B cell (primary cell): Measurements from ENCODE around the gene PIPOX. TPM values are rescaled to one million over a fixed set of nuclear protein-coding genes. Genes with fewer than 3 reads are reported as not detected.

ENCODE experiments used
- ATAC-seq: fragments of 200-7000 bp; cut with Tn5 transposase; one replicate; pipeline ENCODE4 v1.10.0; 2021; ENCODE audit warnings: low read depth, mild to moderate bottlenecking, moderate number of reproducible peaks, moderate library complexity
- CTCF ChIA-PET: fragments of 350-600 bp; sonication (Branson Sonifier 250); formaldehyde crosslinking; loops from one replicate; lab custom pipeline; 2021; ENCODE audit warnings: antibody characterized with exemption, inconsistent platforms; lab: Charles Lee
- POLR2A ChIA-PET: fragments of 350-600 bp; sonication (Branson Sonifier 250); formaldehyde crosslinking; loops from one replicate; lab custom pipeline; 2021; ENCODE audit warnings: antibody characterized with exemption; lab: Charles Lee
- DNase-seq: peaks from one replicate; pipeline ENCODE4 v3.0.0; 2013
- H2AFZ ChIP-seq: 2 replicates; pipeline ENCODE4 v1.6.1; 2012; ENCODE audit warnings: mild to moderate bottlenecking, low read depth, low read length; ENCODE audit not compliant: insufficient read depth, poor library complexity, severe bottlenecking
- H3K27ac ChIP-seq, 2 donors: 1 replicate in 1 of 2; 2 replicates in 1 of 2; pipeline ENCODE4 v1.5.1; 2012 to 2013; ENCODE audit warnings: low read length in 2 of 2, mild to moderate bottlenecking in 2 of 2, moderate library complexity in 1 of 2
- H3K27me3 ChIP-seq, 4 experiments: fragments of 200-600 bp in 1 of 4; sonication (generic) in 1 of 4; replicated peaks in 1 of 4; 1 replicate in 2 of 4; 2 replicates in 2 of 4; pipeline versions ENCODE4 v1.6.1 to v1.7.0; 2013 to 2016; ENCODE audit warnings: low read length in 3 of 4, mild to moderate bottlenecking in 2 of 4, mixed read lengths in 1 of 4, moderate library complexity in 1 of 4; ENCODE audit not compliant: insufficient read depth in 4 of 4, control insufficient read depth in 3 of 4; ENCODE audit errors: control extremely low read depth in 1 of 4
- H3K36me3 ChIP-seq, 2 experiments: replicated peaks in 1 of 2; 1 replicate in 1 of 2; 2 replicates in 1 of 2; pipeline versions ENCODE4 v1.6.1 to v1.7.1; 2013; ENCODE audit warnings: low read length in 1 of 2; ENCODE audit not compliant: insufficient read depth in 2 of 2, control insufficient read depth in 1 of 2; ENCODE audit errors: control extremely low read depth in 1 of 2, extremely low read depth in 1 of 2
- H3K4me1 ChIP-seq, 2 donors: fragments of 200-600 bp in 1 of 2; sonication (generic) in 1 of 2; 1 replicate in 1 of 2; 2 replicates in 1 of 2; pipeline versions ENCODE4 v1.5.1 to v1.6.1; 2013 to 2017; ENCODE audit warnings: low read length in 2 of 2; ENCODE audit not compliant: control insufficient read depth in 2 of 2, insufficient read depth in 2 of 2
- H3K4me2 ChIP-seq: replicated peaks from 2 replicates; pipeline ENCODE3; 2012; ENCODE audit warnings: mild to moderate bottlenecking, low read depth, low read length; ENCODE audit not compliant: poor library complexity, severe bottlenecking
- H3K4me3 ChIP-seq, 5 experiments: fragments of 200-600 bp in 1 of 5; sonication (generic) in 1 of 5; 1 replicate in 3 of 5; 2 replicates in 2 of 5; pipeline versions ENCODE4 v1.5.1 to v1.7.0; 2011 to 2016; ENCODE audit warnings: low read length in 4 of 5, mild to moderate bottlenecking in 4 of 5, low read depth in 2 of 5, control low read depth in 1 of 5, moderate library complexity in 1 of 5; ENCODE audit not compliant: insufficient read depth in 1 of 5; ENCODE audit errors: control extremely low read depth in 1 of 5, extremely low read depth in 1 of 5
- H3K79me2 ChIP-seq: fragments of 200-600 bp; sonication (generic); one replicate; pipeline ENCODE4 v1.6.0; 2016; ENCODE audit warnings: low read length; ENCODE audit not compliant: control insufficient read depth, insufficient read depth
- H3K9ac ChIP-seq: fragments of 200-600 bp; sonication (generic); 2 replicates; pipeline ENCODE4 v1.6.1; 2017; ENCODE audit warnings: mild to moderate bottlenecking, low read length, moderate library complexity
- H3K9me3 ChIP-seq, 3 donors: one replicate each; pipeline versions ENCODE4 v1.6.1 to v1.7.1; 2013; ENCODE audit warnings: low read length in 2 of 3; ENCODE audit not compliant: control insufficient read depth in 2 of 3, insufficient read depth in 1 of 3; ENCODE audit errors: control extremely low read depth in 1 of 3
- H4K20me1 ChIP-seq: 2 replicates; pipeline ENCODE4 v1.6.0; 2012; ENCODE audit warnings: mild to moderate bottlenecking, low read length; ENCODE audit not compliant: insufficient read depth, control insufficient read depth, poor library complexity, severe bottlenecking
- H3K27ac Mint-ChIP-seq: one replicate; pipeline ENCODE4 v1.8.0; 2021; ENCODE audit warnings: mixed read lengths
- H3K27me3 Mint-ChIP-seq: one replicate; pipeline ENCODE4 v1.8.0; 2021; ENCODE audit warnings: mixed read lengths
- H3K4me1 Mint-ChIP-seq: one replicate; pipeline ENCODE4 v1.8.0; 2021; ENCODE audit warnings: mixed read lengths
- H3K4me3 Mint-ChIP-seq: one replicate; pipeline ENCODE4 v1.8.0; 2021; ENCODE audit warnings: mixed read lengths
- H3K9me3 Mint-ChIP-seq: one replicate; pipeline ENCODE4 v1.8.0; 2022; ENCODE audit warnings: mixed read lengths; ENCODE audit not compliant: insufficient read depth
- EZH2 ChIP-seq: IDR thresholded peaks from 2 replicates; pipeline ENCODE4 v1.6.1; 2012; ENCODE audit warnings: borderline replicate concordance, low read depth, mild to moderate bottlenecking, moderate library complexity, low read length; ENCODE audit not compliant: insufficient read depth, poor library complexity, severe bottlenecking
- WGBS: methylation state at CpG from one replicate; pipeline ENCODE4 v1.1.5; 2013; ENCODE audit warnings: missing lambda C conversion rate; ENCODE audit not compliant: insufficient coverage; 5-methylcytosine and 5-hydroxymethylcytosine counted together
- intact Hi-C: fragments of 100-400 bp; cut with micrococcal nuclease; formaldehyde crosslinking; loops from one replicate; pipeline ENCODE4 v1.10.0; 2022
- polyA plus RNA-seq: library from polyadenylated mRNA; depleted of rRNA; stranded (reverse); fragments of >200 nt; gene quantifications from 2 replicates; pipeline ENCODE4 v1.2.3, GENCODE V29; 2012
- total RNA-seq, 2 donors: library from RNA; stranded (reverse); fragments of 120-200 nt in 1 of 2; gene quantifications; 1 replicate in 1 of 2; 2 replicates in 1 of 2; pipeline versions ENCODE4 v1.2.3 to v1.2.4, GENCODE V29; 2013 to 2022
- TF ChIP-seq, protein P1 (sequence below): fragments of 200-600 bp; IDR thresholded peaks from one replicate; pipeline ENCODE4 v1.8.0; 2022; ENCODE audit warnings: antibody characterized with exemption, mild to moderate bottlenecking

The PIPOX gene
- total and polyA plus RNA-seq, 2 donors (not counting 1 experiment from before 2014, with no cell fraction given): 0.95 to 15.0 TPM

- TF ChIP-seq EZH2: no peak
- TF ChIP-seq, protein P1, sequence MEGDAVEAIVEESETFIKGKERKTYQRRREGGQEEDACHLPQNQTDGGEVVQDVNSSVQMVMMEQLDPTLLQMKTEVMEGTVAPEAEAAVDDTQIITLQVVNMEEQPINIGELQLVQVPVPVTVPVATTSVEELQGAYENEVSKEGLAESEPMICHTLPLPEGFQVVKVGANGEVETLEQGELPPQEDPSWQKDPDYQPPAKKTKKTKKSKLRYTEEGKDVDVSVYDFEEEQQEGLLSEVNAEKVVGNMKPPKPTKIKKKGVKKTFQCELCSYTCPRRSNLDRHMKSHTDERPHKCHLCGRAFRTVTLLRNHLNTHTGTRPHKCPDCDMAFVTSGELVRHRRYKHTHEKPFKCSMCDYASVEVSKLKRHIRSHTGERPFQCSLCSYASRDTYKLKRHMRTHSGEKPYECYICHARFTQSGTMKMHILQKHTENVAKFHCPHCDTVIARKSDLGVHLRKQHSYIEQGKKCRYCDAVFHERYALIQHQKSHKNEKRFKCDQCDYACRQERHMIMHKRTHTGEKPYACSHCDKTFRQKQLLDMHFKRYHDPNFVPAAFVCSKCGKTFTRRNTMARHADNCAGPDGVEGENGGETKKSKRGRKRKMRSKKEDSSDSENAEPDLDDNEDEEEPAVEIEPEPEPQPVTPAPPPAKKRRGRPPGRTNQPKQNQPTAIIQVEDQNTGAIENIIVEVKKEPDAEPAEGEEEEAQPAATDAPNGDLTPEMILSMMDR: no peak
- ChIA-PET POLR2A (no interaction called here), CTCF (no interaction called here)
- H3K4me1 ChIP-seq: no peaks in the 10 kb centered on the region
- H3K79me2 ChIP-seq: no peaks in the 10 kb centered on the region
- ATAC-seq (no peak), DNase-seq (no peak)
- Mint-ChIP-seq H3K27ac (no peak overlapping the region), H3K27me3 (peaks cover 19% of the 10 kb centered on the region), H3K9me3 (no peaks in the 10 kb centered on the region), H3K4me3 (no peak overlapping the region), H3K4me1 (no peaks in the 10 kb centered on the region)
- intact Hi-C loops: no loop called here
- H3K9ac ChIP-seq: no peak overlapping the region
- 87% methylated on average over 5 of the region's 6 CpGs for WGBS
- no peak overlapping the region for H3K4me3 ChIP-seq
- no peaks in the 10 kb centered on the region for H3K36me3 ChIP-seq
- no peaks in the 10 kb centered on the region for H3K27me3 ChIP-seq
- no peak overlapping the region for H2AFZ ChIP-seq
- H3K9me3 ChIP-seq: no peaks in the 10 kb centered on the region
- H3K4me2 ChIP-seq: no peak overlapping the region
- no peaks in the 10 kb centered on the region for H4K20me1 ChIP-seq
- no peak overlapping the region for H3K27ac ChIP-seq
Observed at GRCh38 chr17:29051731-29052130, 8.8 kb downstream of the PIPOX start.

- ATAC-seq: no peak
- no peaks in the 10 kb centered on the region for H3K27me3 ChIP-seq
- WGBS: 91% methylated on average over 6 of the region's 10 CpGs
- H3K27me3 Mint-ChIP-seq: peaks cover 9% of the 10 kb centered on the region
- ChIA-PET POLR2A (no interaction called here), CTCF (no interaction called here)
- no peak for DNase-seq
- H3K4me1 ChIP-seq: no peaks in the 10 kb centered on the region
- H3K4me3 Mint-ChIP-seq: no peak overlapping the region
- intact Hi-C loops: no loop called here
- no peaks in the 10 kb centered on the region for H4K20me1 ChIP-seq
- no peaks in the 10 kb centered on the region for H3K9me3 Mint-ChIP-seq
- no peaks in the 10 kb centered on the region for H3K9me3 ChIP-seq
- H3K4me2 ChIP-seq: no peak overlapping the region
- H3K27ac Mint-ChIP-seq: no peak overlapping the region
- no peaks in the 10 kb centered on the region for H3K79me2 ChIP-seq
- no peak overlapping the region for H2AFZ ChIP-seq
- TF ChIP-seq EZH2: no peak
- TF ChIP-seq, protein P1: no peak
- H3K4me3 ChIP-seq: no peak overlapping the region
- H3K9ac ChIP-seq: no peak overlapping the region
- H3K36me3 ChIP-seq: no peaks in the 10 kb centered on the region
- H3K4me1 Mint-ChIP-seq: no peaks in the 10 kb centered on the region
- no peak overlapping the region for H3K27ac ChIP-seq
Observed at GRCh38 chr17:29054835-29055234, 11.9 kb downstream of the PIPOX start.
